Measurements from ENCODE around the gene CATSPER4.

Gene CATSPER4

DNA sequence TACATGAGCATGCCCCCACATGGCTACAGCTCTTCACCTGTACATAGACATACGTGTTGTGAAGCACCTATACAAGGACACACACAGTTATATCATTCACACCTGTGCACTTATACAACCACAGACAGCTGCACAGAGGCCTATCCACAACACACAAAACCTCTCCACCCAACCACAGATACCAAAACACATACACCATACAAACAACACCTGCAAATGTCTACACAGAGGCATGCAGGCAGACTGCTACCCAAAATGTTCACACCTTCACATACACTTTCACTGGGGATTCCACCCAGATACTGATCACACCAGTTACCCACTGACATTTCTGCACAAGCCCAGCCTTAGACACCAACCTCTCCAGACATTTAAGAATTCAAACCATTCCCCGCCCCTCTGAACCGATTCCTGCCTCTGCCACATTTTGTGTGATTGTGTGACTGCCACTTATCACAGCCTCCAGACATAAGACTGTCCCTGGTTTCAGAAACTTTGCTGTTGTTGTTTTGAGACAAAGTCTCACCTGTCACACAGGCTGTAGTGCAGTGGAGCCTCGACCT lies 23.6 kb upstream of the CATSPER4 start:
- Histone ChIP-seq H3K9me3 (ENCODE audit: control insufficient read depth, insufficient read depth, low read length) (no peaks in the 10 kb centered on the region), H3K9ac (ENCODE audit: low read depth, low read length) (no peak overlapping the region), H3K27ac (ENCODE audit: low read depth, low read length) (no peak overlapping the region), H3K4me1 (ENCODE audit: control insufficient read depth, insufficient read depth, low read length) (peaks cover 18% of the 10 kb centered on the region), H3K27me3 (ENCODE audit: control insufficient read depth, insufficient read depth, low read length) (peaks cover 30% of the 10 kb centered on the region), H3K4me3 (ENCODE audit: low read depth, low read length) (no peak overlapping the region), H3K36me3 (ENCODE audit: control insufficient read depth, insufficient read depth, low read length) (peaks cover 8% of the 10 kb centered on the region)

DNA sequence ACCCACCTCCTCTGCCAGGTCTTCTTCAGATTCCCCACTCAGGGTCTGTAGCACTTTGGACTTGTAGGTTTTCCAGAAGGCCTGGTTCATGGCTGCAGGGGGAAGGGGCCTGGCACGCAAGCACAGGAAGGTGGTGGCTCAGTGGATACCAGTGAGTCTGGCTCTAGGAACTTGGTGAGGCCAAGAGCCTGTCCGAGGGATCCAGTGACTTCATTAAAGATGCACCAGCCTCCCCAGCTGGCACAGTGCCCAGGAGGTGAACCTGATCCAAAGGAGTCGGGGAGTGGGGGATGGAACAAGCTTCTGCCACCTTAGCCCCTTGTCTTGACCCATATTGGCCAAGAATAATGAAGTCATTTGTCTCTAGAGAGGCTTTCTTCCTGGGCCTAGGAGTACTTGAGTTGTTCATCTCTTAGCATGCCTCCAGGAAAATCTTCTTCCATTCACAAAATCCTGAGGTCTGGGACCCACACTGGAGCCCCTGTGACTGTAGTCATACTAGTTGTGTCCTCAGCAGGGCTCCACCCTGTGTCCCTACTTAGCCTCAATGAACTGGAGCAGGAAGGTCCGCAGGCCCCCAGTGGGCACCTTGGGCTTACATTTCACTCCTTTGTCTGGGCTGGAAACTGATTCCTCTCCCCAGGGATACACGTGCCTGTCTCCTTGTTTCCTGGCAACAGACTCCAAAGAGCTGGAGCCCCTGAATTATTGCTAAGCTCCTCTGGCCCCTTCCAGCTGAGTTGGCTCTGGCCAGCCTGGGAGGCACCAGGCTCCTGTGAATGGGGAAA lies 21.8 kb upstream of the CATSPER4 start, which contains the start of gene C1orf232:
Gene C1orf232 (minus strand): TSS at position 554 of the 788 bp plus-strand sequence. CDS start 464 bp downstream, at position 90.
- peaks cover 8% of the 10 kb centered on the region for H3K36me3 ChIP-seq (ENCODE audit: control insufficient read depth, insufficient read depth, low read length)
- H3K27me3 ChIP-seq (ENCODE audit: control insufficient read depth, insufficient read depth, low read length), result peaks cover 13% of the 10 kb centered on the region
- H3K4me1 ChIP-seq (ENCODE audit: control insufficient read depth, insufficient read depth, low read length), result peaks cover 18% of the 10 kb centered on the region
- peak within 1 kb of the TSS; percentile 78 for H3K9ac ChIP-seq (ENCODE audit: low read depth, low read length)
- H3K9me3 ChIP-seq (ENCODE audit: control insufficient read depth, insufficient read depth, low read length), result no peaks in the 10 kb centered on the region
- peak within 1 kb of the TSS; percentile 72 for H3K27ac ChIP-seq (ENCODE audit: low read depth, low read length)
- H3K4me3 ChIP-seq (ENCODE audit: low read depth, low read length), result peak within 1 kb of the TSS; percentile 83

GRCh38 chr1:26169198-26169554 lies 21.2 kb upstream of the CATSPER4 start:
- Histone ChIP-seq H3K4me3 (ENCODE audit: low read depth, low read length) (peak overlapping the region; percentile 83; the same call in 1 of the 2 replicates), H3K4me1 (ENCODE audit: control insufficient read depth, insufficient read depth, low read length) (peaks cover 18% of the 10 kb centered on the region), H3K27ac (ENCODE audit: low read depth, low read length) (no peak overlapping the region)

GRCh38 chr1:26169669-26170471 lies 20.5 kb upstream of the CATSPER4 start, which contains the start of gene ZNF593:
Gene ZNF593 (plus strand): TSS chr1:26169908. CDS start chr1:26169984, 76 bp downstream.
- Histone ChIP-seq H3K4me1 (ENCODE audit: control insufficient read depth, insufficient read depth, low read length) (peaks cover 18% of the 10 kb centered on the region), H3K9ac (ENCODE audit: low read depth, low read length) (peak within 1 kb of the TSS; percentile 78), H3K9me3 (ENCODE audit: control insufficient read depth, insufficient read depth, low read length) (no peaks in the 10 kb centered on the region), H3K27ac (ENCODE audit: low read depth, low read length) (peak within 1 kb of the TSS; percentile 72), H3K27me3 (ENCODE audit: control insufficient read depth, insufficient read depth, low read length) (0 out of 2 replicates have a peak, but pooled peaks cover 8% of the 10 kb centered on the region), H3K36me3 (ENCODE audit: control insufficient read depth, insufficient read depth, low read length) (peaks cover 8% of the 10 kb centered on the region), H3K4me3 (ENCODE audit: low read depth, low read length) (peak within 1 kb of the TSS; percentile 83)

More at GRCh38 chr1:26169198-26169554, 21.2 kb upstream of the CATSPER4 start:
- Histone ChIP-seq H3K9ac (ENCODE audit: low read depth, low read length) (no peak overlapping the region), H3K9me3 (ENCODE audit: control insufficient read depth, insufficient read depth, low read length) (no peaks in the 10 kb centered on the region), H3K27me3 (ENCODE audit: control insufficient read depth, insufficient read depth, low read length) (0 out of 2 replicates have a peak, but pooled peaks cover 8% of the 10 kb centered on the region), H3K36me3 (ENCODE audit: control insufficient read depth, insufficient read depth, low read length) (peaks cover 8% of the 10 kb centered on the region)

- H3K9me3 ChIP-seq (ENCODE audit: control insufficient read depth, insufficient read depth, low read length), result no peaks in the 10 kb centered on the region
- H3K4me1 ChIP-seq (ENCODE audit: control insufficient read depth, insufficient read depth, low read length), result peaks cover 13% of the 10 kb centered on the region
- H3K4me3 ChIP-seq (ENCODE audit: low read depth, low read length), result peak overlapping the region; percentile 83
- H3K9ac ChIP-seq (ENCODE audit: low read depth, low read length), result 0 out of 2 replicates have a peak overlapping the region, but pooled peaks have one; percentile 78
- 0 out of 2 replicates have a peak, but pooled peaks cover 4% of the 10 kb centered on the region for H3K27me3 ChIP-seq (ENCODE audit: control insufficient read depth, insufficient read depth, low read length)
- no peak overlapping the region for H3K27ac ChIP-seq (ENCODE audit: low read depth, low read length)
- peaks cover 8% of the 10 kb centered on the region for H3K36me3 ChIP-seq (ENCODE audit: control insufficient read depth, insufficient read depth, low read length)
These were observed 20.0 kb upstream of the CATSPER4 start for GRCh38 chr1:26170472-26170821.

DNA sequence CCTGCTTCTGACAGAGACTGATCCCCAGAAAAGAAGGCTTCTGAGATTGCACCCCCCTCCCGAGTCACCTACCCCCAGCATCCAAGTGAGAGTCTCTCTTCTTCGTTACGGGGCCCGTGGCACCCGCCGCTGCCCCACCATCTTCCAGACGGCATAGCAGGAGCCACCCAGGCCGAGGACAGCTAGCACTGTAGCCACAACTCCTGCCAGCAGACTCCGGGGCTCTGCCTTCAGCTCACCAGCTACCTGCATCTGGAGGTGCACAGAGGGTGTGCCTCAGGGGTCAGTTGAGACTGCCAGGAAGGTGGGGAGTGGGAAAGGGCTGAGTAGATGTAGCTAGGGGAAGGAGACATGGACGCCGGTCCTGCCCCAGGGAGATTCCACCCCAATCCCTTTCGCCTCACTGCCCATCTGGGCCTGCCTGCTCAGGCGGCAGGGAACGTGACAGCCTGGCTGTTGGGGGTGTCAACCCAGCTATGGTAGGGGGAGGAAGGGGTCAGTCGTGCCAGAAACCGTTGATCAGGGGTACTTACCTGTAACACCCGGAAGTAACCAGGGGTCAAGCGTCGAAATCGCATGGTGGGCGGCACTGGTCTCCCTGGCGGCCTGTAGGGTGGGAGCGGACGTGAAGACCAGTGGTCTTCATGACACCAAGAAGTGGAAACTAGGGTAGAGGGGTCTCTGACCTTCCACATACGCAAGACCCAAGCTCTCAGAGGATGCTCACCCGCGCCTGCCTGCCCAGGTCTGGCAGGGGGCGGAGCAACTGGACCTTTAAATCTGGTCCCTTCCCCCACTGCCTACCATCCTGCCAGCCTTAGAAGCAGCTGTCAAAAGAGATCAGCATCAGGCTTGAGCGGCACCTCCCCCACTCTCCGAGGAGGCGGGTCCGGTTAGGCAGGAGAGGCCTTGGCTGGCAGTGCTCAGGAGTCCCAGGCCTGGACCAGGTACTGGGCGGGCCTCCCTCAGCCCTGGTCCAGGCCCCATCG lies 19.0 kb upstream of the CATSPER4 start, which contains the start of gene ZNF593OS:
Gene ZNF593OS (minus strand): TSS at position 749 of the 989 bp plus-strand sequence. CDS start 171 bp downstream, at position 578.
- Histone ChIP-seq H3K4me3 (ENCODE audit: low read depth, low read length) (peak within 1 kb of the TSS; percentile 83; the same call in 1 of the 2 replicates), H3K9me3 (ENCODE audit: control insufficient read depth, insufficient read depth, low read length) (no peaks in the 10 kb centered on the region), H3K9ac (ENCODE audit: low read depth, low read length) (no peak within 1 kb of the TSS), H3K27me3 (ENCODE audit: control insufficient read depth, insufficient read depth, low read length) (no peaks in the 10 kb centered on the region), H3K4me1 (ENCODE audit: control insufficient read depth, insufficient read depth, low read length) (peaks cover 9% of the 10 kb centered on the region), H3K36me3 (ENCODE audit: control insufficient read depth, insufficient read depth, low read length) (peaks cover 8% of the 10 kb centered on the region), H3K27ac (ENCODE audit: low read depth, low read length) (no peak within 1 kb of the TSS)

DNA sequence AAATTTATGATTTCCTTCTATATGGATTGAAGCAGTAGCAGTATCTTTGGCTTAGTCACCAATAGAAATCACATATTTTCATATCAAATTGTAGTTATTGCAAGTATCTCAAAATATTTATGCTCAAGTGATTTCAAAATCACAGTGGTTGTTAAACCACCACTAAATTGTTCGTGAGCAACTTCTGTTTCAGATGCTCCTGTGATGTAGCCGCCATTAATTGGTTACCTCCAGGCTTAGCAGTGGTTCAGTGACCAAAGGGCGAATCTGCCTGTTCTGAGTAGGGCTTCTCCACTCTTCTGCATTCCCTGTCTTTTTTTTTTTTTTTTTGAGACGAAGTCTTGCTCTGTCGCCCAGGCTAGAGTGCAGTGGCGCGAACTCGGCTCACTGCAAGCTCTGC lies 15.1 kb upstream of the CATSPER4 start:
- Histone ChIP-seq H3K27ac (ENCODE audit: low read depth, low read length) (no peak overlapping the region), H3K9me3 (ENCODE audit: control insufficient read depth, insufficient read depth, low read length) (no peaks in the 10 kb centered on the region), H3K36me3 (ENCODE audit: control insufficient read depth, insufficient read depth, low read length) (peaks cover 8% of the 10 kb centered on the region), H3K4me1 (ENCODE audit: control insufficient read depth, insufficient read depth, low read length) (0 out of 2 replicates have a peak, but pooled peaks cover 3% of the 10 kb centered on the region), H3K4me3 (ENCODE audit: low read depth, low read length) (no peak overlapping the region), H3K27me3 (ENCODE audit: control insufficient read depth, insufficient read depth, low read length) (no peaks in the 10 kb centered on the region), H3K9ac (ENCODE audit: low read depth, low read length) (no peak overlapping the region)

GRCh38 chr1:26177182-26177684 lies 13.2 kb upstream of the CATSPER4 start, which contains the start of gene CNKSR1:
Gene CNKSR1 (plus strand): TSS chr1:26177491. CDS start chr1:26177548, 57 bp downstream.
- H3K9ac ChIP-seq (ENCODE audit: low read depth, low read length), result no peak within 1 kb of the TSS
- no peak within 1 kb of the TSS for H3K27ac ChIP-seq (ENCODE audit: low read depth, low read length)
- no peaks in the 10 kb centered on the region for H3K27me3 ChIP-seq (ENCODE audit: control insufficient read depth, insufficient read depth, low read length)
- H3K9me3 ChIP-seq (ENCODE audit: control insufficient read depth, insufficient read depth, low read length), result no peaks in the 10 kb centered on the region
- H3K4me1 ChIP-seq (ENCODE audit: control insufficient read depth, insufficient read depth, low read length), result no peaks in the 10 kb centered on the region
- peak within 1 kb of the TSS; percentile 53 for H3K4me3 ChIP-seq (ENCODE audit: low read depth, low read length)
- no peaks in the 10 kb centered on the region; the same call in 1 of the 2 replicates for H3K36me3 ChIP-seq (ENCODE audit: control insufficient read depth, insufficient read depth, low read length)

GRCh38 chr1:26180010-26180506 lies 10.3 kb upstream of the CATSPER4 start:
- H3K9me3 ChIP-seq (ENCODE audit: control insufficient read depth, insufficient read depth, low read length), result no peaks in the 10 kb centered on the region
- no peak overlapping the region for H3K27ac ChIP-seq (ENCODE audit: low read depth, low read length)
- no peaks in the 10 kb centered on the region for H3K4me1 ChIP-seq (ENCODE audit: control insufficient read depth, insufficient read depth, low read length)
- no peaks in the 10 kb centered on the region for H3K27me3 ChIP-seq (ENCODE audit: control insufficient read depth, insufficient read depth, low read length)
- peaks cover 8% of the 10 kb centered on the region; the same call in 1 of the 2 replicates for H3K36me3 ChIP-seq (ENCODE audit: control insufficient read depth, insufficient read depth, low read length)
- H3K9ac ChIP-seq (ENCODE audit: low read depth, low read length), result no peak overlapping the region
- H3K4me3 ChIP-seq (ENCODE audit: low read depth, low read length), result no peak overlapping the region
